Measurements from ENCODE around the gene IMPA2.

The IMPA2 gene

DNA sequence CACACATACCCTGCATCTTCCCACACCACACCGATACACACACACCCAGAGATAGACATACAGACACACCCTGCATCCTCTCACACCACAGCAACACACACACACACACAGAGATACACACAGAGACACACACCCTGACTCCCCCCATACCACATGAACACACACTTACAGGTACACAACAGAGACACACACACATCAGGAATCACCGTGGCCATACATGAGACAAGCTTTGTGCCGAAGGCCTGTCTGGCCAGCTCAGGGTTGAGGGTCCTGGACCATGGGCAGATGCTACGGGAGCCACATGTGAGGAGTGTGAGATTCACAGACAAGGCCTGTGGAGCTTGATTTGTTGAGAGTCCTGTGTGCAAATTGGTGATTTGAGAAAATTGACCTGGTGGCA lies 15.6 kb downstream of the IMPA2 start:
- peak; percentile 16; the same call in 1 of the 2 replicates for TF ChIP-seq ZNF266 (tag by site-specific recombination; IDR thresholded peaks at IDR 0.05; ENCODE audit: low read depth)
- TF ChIP-seq, protein P1, sequence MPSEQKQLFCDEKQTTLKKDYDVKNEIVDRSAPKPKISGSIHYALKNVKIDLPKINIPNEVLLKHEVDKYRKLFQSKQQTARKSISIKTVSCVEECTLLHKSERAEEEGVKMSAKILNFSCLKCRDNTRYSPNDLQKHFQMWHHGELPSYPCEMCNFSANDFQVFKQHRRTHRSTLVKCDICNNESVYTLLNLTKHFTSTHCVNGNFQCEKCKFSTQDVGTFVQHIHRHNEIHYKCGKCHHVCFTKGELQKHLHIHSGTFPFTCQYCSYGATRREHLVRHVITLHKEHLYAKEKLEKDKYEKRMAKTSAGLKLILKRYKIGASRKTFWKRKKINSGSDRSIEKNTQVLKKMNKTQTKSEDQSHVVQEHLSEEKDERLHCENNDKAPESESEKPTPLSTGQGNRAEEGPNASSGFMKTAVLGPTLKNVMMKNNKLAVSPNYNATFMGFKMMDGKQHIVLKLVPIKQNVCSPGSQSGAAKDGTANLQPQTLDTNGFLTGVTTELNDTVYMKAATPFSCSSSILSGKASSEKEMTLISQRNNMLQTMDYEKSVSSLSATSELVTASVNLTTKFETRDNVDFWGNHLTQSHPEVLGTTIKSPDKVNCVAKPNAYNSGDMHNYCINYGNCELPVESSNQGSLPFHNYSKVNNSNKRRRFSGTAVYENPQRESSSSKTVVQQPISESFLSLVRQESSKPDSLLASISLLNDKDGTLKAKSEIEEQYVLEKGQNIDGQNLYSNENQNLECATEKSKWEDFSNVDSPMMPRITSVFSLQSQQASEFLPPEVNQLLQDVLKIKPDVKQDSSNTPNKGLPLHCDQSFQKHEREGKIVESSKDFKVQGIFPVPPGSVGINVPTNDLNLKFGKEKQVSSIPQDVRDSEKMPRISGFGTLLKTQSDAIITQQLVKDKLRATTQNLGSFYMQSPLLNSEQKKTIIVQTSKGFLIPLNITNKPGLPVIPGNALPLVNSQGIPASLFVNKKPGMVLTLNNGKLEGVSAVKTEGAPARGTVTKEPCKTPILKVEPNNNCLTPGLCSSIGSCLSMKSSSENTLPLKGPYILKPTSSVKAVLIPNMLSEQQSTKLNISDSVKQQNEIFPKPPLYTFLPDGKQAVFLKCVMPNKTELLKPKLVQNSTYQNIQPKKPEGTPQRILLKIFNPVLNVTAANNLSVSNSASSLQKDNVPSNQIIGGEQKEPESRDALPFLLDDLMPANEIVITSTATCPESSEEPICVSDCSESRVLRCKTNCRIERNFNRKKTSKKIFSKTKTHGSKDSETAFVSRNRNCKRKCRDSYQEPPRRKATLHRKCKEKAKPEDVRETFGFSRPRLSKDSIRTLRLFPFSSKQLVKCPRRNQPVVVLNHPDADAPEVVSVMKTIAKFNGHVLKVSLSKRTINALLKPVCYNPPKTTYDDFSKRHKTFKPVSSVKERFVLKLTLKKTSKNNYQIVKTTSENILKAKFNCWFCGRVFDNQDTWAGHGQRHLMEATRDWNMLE (tag by site-specific recombination; conservative IDR thresholded peaks at IDR 0.05; ENCODE audit: low read depth) = no peak
- ChIA-PET CTCF (interaction anchor here (0.9 to 14.0 kb wide), 11 partner anchors 38 to 341 kb away, joined by 3 to 436 read pairs (median 10); no protein-coding TSS in a partner anchor), POLR2A (interaction anchor here (1.3 kb wide), 1 partner anchor 16 kb away, joined by 4 read pairs; the partner anchor contains the start of gene IMPA2)
- H3K4me3 ChIP-seq (ENCODE audit: low read depth, low read length) = no peak overlapping the region
- no peaks in the 10 kb centered on the region for H3K9me3 ChIP-seq (ENCODE audit: control insufficient read depth, insufficient read depth, low read depth, low read length)
- H3K27ac ChIP-seq (ENCODE audit: extremely low read depth, low read depth, low read length) = no peak overlapping the region
- no peaks in the 10 kb centered on the region for H3K4me1 ChIP-seq (ENCODE audit: control insufficient read depth, insufficient read depth, low read length)
- H3K36me3 ChIP-seq (ENCODE audit: control insufficient read depth in 2 of 2, insufficient read depth in 1 of 2, low read length in 2 of 2) = peaks cover 4% of the 10 kb centered on the region in 2 experiments; a peak in 2 of 3 replicates

DNA sequence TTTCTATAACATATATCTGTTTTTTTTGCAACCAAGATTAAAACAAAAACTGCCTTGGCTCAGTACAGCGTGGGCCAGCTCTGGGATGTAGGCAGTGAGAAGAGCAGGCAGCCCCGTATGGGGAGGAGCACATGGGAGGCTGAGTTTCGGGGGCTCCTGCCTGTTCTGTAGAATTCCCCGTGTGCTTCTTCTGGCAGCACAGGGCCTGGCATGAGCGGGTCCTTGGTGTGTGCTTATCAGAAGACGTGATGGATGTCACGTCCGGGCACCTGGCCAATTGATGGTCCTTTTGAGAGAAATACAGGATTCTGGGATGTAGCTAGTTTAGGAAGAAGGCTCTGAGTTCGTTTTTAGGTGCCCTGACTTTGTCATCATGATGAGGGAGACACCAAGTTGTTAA lies 16.2 kb downstream of the IMPA2 start:
- CTCF ChIA-PET = interaction anchor here (1.0 to 14.0 kb wide), 10 partner anchors 9 to 270 kb away, joined by 3 to 436 read pairs (median 7); no protein-coding TSS in a partner anchor

DNA sequence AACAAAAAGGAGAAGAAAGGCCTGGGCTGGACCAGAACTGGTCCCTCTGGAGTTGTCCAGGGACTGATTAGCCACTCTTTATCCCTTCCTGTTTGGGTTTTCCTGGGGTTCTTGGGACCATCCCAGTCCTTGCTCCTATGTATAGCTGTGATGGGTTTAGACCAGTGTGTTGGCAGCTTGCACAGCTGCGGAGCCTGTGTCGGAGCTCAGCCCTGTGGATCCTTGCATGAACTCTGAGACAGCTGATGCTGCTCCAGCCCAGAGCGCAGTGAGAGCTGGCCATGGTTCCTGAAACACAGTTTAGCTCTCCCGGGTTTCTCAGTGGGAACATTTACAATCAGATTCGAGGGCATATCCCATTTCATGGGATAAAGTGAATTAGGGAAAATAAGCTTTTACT lies 16.9 kb downstream of the IMPA2 start:
- Histone ChIP-seq H3K27ac (ENCODE audit: extremely low read depth, low read depth, low read length) (no peak overlapping the region), H3K36me3 (ENCODE audit: control insufficient read depth in 2 of 2, insufficient read depth in 1 of 2, low read length in 2 of 2) (peaks cover 4% of the 10 kb centered on the region in 2 experiments; a peak in 2 of 3 replicates), H3K4me3 (ENCODE audit: low read depth, low read length) (no peak overlapping the region), H3K4me1 (ENCODE audit: control insufficient read depth, insufficient read depth, low read length) (no peaks in the 10 kb centered on the region), H3K9me3 (ENCODE audit: control insufficient read depth, insufficient read depth, low read depth, low read length) (no peaks in the 10 kb centered on the region)
- ChIA-PET CTCF (interaction anchor here (1.0 to 14.0 kb wide), 8 partner anchors 9 to 270 kb away, joined by 3 to 436 read pairs (median 6); no protein-coding TSS in a partner anchor), POLR2A (interaction anchor here (0.5 to 1.3 kb wide), 2 partner anchors 17 to 59 kb away, joined by 3 to 4 read pairs; partner anchors contain the start of gene IMPA2)
- TF ChIP-seq ZEB2 (tag by site-specific recombination; IDR thresholded peaks at IDR 0.05) (no peak), ZNF555 (tag by site-specific recombination; conservative IDR thresholded peaks at IDR 0.05) (no peak), ZNF416 (tag by site-specific recombination; IDR thresholded peaks at IDR 0.05) (no peak), ZNF155 (tag by site-specific recombination; IDR thresholded peaks at IDR 0.05) (no peak), ZFP41 (tag by site-specific recombination; IDR thresholded peaks at IDR 0.05; ENCODE audit: borderline replicate concordance) (no peak), ZNF596 (tag by site-specific recombination; IDR thresholded peaks at IDR 0.05) (no peak), ZNF621 (tag by site-specific recombination; IDR thresholded peaks at IDR 0.05) (no peak), ZNF354C (tag by site-specific recombination; IDR thresholded peaks at IDR 0.05; ENCODE audit: borderline replicate concordance, low read depth) (no peak), SCRT2 (tag by site-specific recombination; IDR thresholded peaks at IDR 0.05) (no peak)
- TF ChIP-seq, protein P2, sequence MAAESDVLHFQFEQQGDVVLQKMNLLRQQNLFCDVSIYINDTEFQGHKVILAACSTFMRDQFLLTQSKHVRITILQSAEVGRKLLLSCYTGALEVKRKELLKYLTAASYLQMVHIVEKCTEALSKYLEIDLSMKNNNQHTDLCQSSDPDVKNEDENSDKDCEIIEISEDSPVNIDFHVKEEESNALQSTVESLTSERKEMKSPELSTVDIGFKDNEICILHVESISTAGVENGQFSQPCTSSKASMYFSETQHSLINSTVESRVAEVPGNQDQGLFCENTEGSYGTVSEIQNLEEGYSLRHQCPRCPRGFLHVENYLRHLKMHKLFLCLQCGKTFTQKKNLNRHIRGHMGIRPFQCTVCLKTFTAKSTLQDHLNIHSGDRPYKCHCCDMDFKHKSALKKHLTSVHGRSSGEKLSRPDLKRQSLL (tag by site-specific recombination; IDR thresholded peaks at IDR 0.05) = no peak
- TF ChIP-seq, protein P3, sequence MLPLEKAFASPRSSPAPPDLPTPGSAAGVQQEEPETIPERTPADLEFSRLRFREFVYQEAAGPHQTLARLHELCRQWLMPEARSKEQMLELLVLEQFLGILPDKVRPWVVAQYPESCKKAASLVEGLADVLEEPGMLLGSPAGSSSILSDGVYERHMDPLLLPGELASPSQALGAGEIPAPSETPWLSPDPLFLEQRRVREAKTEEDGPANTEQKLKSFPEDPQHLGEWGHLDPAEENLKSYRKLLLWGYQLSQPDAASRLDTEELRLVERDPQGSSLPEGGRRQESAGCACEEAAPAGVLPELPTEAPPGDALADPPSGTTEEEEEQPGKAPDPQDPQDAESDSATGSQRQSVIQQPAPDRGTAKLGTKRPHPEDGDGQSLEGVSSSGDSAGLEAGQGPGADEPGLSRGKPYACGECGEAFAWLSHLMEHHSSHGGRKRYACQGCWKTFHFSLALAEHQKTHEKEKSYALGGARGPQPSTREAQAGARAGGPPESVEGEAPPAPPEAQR (tag by site-specific recombination; IDR thresholded peaks at IDR 0.05) = no peak
- TF ChIP-seq, protein P4, sequence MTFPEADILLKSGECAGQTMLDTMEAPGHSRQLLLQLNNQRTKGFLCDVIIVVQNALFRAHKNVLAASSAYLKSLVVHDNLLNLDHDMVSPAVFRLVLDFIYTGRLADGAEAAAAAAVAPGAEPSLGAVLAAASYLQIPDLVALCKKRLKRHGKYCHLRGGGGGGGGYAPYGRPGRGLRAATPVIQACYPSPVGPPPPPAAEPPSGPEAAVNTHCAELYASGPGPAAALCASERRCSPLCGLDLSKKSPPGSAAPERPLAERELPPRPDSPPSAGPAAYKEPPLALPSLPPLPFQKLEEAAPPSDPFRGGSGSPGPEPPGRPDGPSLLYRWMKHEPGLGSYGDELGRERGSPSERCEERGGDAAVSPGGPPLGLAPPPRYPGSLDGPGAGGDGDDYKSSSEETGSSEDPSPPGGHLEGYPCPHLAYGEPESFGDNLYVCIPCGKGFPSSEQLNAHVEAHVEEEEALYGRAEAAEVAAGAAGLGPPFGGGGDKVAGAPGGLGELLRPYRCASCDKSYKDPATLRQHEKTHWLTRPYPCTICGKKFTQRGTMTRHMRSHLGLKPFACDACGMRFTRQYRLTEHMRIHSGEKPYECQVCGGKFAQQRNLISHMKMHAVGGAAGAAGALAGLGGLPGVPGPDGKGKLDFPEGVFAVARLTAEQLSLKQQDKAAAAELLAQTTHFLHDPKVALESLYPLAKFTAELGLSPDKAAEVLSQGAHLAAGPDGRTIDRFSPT (tag by site-specific recombination; IDR thresholded peaks at IDR 0.05) = no peak

More for the DNA sequence above, 16.2 kb downstream of the IMPA2 start:
- no peaks in the 10 kb centered on the region for H3K4me1 ChIP-seq (ENCODE audit: control insufficient read depth, insufficient read depth, low read length)
- H3K36me3 ChIP-seq (ENCODE audit: control insufficient read depth in 2 of 2, insufficient read depth in 1 of 2, low read length in 2 of 2) = peaks cover 4% of the 10 kb centered on the region in 2 experiments; a peak in 2 of 3 replicates
- POLR2A ChIA-PET = interaction anchor here (1.3 kb wide), 1 partner anchor 16 kb away, joined by 4 read pairs; the partner anchor contains the start of gene IMPA2
- H3K27ac ChIP-seq (ENCODE audit: extremely low read depth, low read depth, low read length) = no peak overlapping the region
- no peak overlapping the region for H3K4me3 ChIP-seq (ENCODE audit: low read depth, low read length)
- H3K9me3 ChIP-seq (ENCODE audit: control insufficient read depth, insufficient read depth, low read depth, low read length) = no peaks in the 10 kb centered on the region
- no peak for TF ChIP-seq ZBTB7A (tag by site-specific recombination; IDR thresholded peaks at IDR 0.05; ENCODE audit: low read depth)
- no peak for TF ChIP-seq SP7 (tag by site-specific recombination; IDR thresholded peaks at IDR 0.05)
- no peak for TF ChIP-seq ZNF544 (tag by site-specific recombination; IDR thresholded peaks at IDR 0.05)
- TF ChIP-seq, protein P5, sequence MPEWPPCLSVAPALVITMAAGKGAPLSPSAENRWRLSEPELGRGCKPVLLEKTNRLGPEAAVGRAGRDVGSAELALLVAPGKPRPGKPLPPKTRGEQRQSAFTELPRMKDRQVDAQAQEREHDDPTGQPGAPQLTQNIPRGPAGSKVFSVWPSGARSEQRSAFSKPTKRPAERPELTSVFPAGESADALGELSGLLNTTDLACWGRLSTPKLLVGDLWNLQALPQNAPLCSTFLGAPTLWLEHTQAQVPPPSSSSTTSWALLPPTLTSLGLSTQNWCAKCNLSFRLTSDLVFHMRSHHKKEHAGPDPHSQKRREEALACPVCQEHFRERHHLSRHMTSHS (tag by site-specific recombination; IDR thresholded peaks at IDR 0.05) = no peak
- TF ChIP-seq, protein P2 (tag by site-specific recombination; IDR thresholded peaks at IDR 0.05) = no peak

Data from HEK293 (cell line).